ENCODE results near the gene LPIN1. TPM values are rescaled to one million over a fixed set of nuclear protein-coding genes. Genes with fewer than 3 reads are reported as not detected.

The LPIN1 gene
- total and polyA plus RNA-seq, 2 of the 13 experiments (the other 11 are each of a cell fraction or from before 2014, with no cell fraction given), result 9.7 to 19.4 TPM

DNA sequence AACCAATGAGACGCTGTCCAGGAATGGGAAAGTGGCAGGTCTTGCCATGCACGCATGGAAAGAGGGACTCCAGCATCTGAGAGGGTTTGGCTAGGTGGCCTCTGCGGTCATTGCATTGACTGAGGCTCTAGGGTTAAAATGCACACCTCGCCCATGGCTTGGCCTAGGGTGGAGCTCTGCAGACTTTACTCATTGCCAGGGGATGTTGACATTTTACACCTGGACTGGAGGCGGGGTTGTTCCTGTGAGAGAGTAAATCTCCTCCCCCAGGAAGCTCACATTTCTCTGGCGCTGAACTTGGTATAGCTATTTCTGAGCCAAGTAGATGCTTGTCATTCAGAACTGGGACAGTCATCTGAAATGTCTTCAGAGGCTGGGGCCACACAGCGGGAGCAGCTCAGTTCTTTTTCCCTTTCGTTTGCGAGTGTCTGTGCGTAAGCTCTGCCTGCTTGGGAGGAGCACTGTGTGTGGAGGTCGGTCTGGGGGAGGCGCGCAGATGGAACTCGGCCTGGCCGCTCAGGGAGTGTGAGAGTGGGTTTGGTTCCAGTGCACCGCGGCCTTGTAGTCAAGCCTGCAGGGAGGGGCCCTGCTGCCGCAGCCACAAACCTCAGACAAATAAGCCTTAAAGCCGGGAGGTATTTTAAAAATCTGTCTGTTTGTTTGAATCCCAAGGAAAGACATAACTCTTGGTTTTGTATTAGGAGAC, 76.5 kb downstream of the LPIN1 start (continued):
- TF ChIP-seq, protein P1, sequence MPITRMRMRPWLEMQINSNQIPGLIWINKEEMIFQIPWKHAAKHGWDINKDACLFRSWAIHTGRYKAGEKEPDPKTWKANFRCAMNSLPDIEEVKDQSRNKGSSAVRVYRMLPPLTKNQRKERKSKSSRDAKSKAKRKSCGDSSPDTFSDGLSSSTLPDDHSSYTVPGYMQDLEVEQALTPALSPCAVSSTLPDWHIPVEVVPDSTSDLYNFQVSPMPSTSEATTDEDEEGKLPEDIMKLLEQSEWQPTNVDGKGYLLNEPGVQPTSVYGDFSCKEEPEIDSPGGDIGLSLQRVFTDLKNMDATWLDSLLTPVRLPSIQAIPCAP (CRISPR knock-in tag; IDR thresholded peaks at IDR 0.05; ENCODE audit: low read depth), result no peak
- TF ChIP-seq PHF21A (CRISPR knock-in tag; IDR thresholded peaks at IDR 0.05) (no peak), SKI (IDR thresholded peaks at IDR 0.05; ENCODE audit: partially characterized antibody) (no peak), ZNF251 (CRISPR knock-in tag; IDR thresholded peaks at IDR 0.05) (no peak), MTA3 (CRISPR knock-in tag; IDR thresholded peaks at IDR 0.05) (no peak), ZMYM3 (CRISPR knock-in tag; IDR thresholded peaks at IDR 0.05) (no peak), U2AF2 (IDR thresholded peaks at IDR 0.05; ENCODE audit: low read depth, low read length) (no peak), XRCC5 (optimal IDR thresholded peaks at IDR 0.05; ENCODE audit: low read length) (peak; percentile 36), ZNF788 (CRISPR knock-in tag; IDR thresholded peaks at IDR 0.05; ENCODE audit: borderline replicate concordance) (peak; percentile 71), SAP130 (CRISPR knock-in tag; IDR thresholded peaks at IDR 0.05; ENCODE audit: low read depth) (peak; percentile 66), SIX1 (CRISPR knock-in tag; IDR thresholded peaks at IDR 0.05; ENCODE audit: borderline replicate concordance) (peak; percentile 89; the same call in 1 of the 2 replicates), PITX1 (CRISPR knock-in tag; IDR thresholded peaks at IDR 0.05) (peak; percentile 62; the same call in 1 of the 2 replicates), ZNF484 (CRISPR knock-in tag; IDR thresholded peaks at IDR 0.05; ENCODE audit: borderline replicate concordance, low read depth) (no peak), ZNF12 (CRISPR knock-in tag; IDR thresholded peaks at IDR 0.05) (peak; percentile 50; the same call in 1 of the 2 replicates), MED1 (CRISPR knock-in tag; IDR thresholded peaks at IDR 0.05) (peak; percentile 71), ZFY (CRISPR knock-in tag; IDR thresholded peaks at IDR 0.05) (peak; percentile 40; the same call in 1 of the 2 replicates)
- TF ChIP-seq, protein P2, sequence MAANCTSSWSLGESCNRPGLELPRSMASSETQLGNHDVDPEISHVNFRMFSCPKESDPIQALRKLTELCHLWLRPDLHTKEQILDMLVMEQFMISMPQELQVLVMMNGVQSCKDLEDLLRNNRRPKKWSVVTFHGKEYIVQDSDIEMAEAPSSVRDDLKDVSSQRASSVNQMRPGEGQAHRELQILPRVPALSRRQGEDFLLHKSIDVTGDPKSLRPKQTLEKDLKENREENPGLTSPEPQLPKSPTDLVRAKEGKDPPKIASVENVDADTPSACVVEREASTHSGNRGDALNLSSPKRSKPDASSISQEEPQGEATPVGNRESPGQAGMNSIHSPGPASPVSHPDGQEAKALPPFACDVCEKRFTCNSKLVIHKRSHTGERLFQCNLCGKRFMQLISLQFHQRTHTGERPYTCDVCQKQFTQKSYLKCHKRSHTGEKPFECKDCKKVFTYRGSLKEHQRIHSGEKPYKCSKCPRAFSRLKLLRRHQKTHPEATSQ (CRISPR knock-in tag; IDR thresholded peaks at IDR 0.05; ENCODE audit: borderline replicate concordance), result peak; percentile 98
- TF ChIP-seq, protein P3, sequence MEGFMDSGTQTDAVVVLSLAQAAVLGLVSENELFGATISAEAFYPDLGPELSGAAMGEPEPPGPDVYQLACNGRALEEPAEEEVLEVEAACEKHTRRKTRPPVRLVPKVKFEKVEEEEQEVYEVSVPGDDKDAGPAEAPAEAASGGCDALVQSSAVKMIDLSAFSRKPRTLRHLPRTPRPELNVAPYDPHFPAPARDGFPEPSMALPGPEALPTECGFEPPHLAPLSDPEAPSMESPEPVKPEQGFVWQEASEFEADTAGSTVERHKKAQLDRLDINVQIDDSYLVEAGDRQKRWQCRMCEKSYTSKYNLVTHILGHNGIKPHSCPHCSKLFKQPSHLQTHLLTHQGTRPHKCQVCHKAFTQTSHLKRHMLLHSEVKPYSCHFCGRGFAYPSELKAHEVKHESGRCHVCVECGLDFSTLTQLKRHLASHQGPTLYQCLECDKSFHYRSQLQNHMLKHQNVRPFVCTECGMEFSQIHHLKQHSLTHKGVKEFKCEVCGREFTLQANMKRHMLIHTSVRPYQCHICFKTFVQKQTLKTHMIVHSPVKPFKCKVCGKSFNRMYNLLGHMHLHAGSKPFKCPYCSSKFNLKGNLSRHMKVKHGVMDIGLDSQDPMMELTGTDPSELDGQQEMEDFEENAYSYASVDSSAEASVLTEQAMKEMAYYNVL (CRISPR knock-in tag; IDR thresholded peaks at IDR 0.05; ENCODE audit: borderline replicate concordance), result 0 out of 2 replicates have a peak, but pooled peaks have one; percentile 25
